Adrenal gland (tissue), 5 donors: ENCODE results near the gene BATF3.

Experiments used
- POLR2A ChIP-seq, 2 donors: fragments of 450-650 bp; IDR thresholded peaks; one replicate each; pipeline ENCODE4 v1.6.1; 2017; ENCODE audit warnings: antibody characterized with exemption in 2 of 2, mild to moderate bottlenecking in 2 of 2, moderate library complexity in 1 of 2
- TF ChIP-seq, protein P1 (sequence below), 6 experiments: fragments of 450-650 bp in 4 of 6; fragments of 200-600 bp in 2 of 6; sonication (generic) in 1 of 6; IDR thresholded peaks; 1 replicate in 5 of 6; 2 replicates in 1 of 6; pipeline versions ENCODE4 v1.5.1 to v1.8.0; 2016 to 2021; ENCODE audit warnings: antibody characterized with exemption in 6 of 6, mild to moderate bottlenecking in 2 of 6, moderate library complexity in 1 of 6
- donor health status: DM: no; HTN: no; CAD: no.

DNA sequence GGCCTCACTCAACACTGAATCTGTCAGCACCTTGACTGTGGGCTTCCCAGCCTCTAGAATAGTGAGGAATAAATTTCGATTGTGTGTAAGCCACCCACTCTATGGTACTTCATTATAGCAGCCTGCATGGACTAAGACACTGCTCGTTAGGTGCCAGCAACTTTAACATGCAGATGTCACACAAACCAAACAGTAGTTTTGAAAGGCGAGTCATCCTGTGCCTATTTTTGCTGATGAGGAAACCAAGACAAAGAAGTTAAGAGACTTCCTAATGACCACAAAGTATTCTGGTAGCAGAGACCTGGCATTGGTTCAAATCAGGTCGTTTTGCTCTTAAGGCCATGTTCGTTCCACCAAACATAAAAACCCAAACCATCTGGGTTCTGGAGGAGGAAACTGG is 42.9 kb downstream of the BATF3 start:
- no peak for TF ChIP-seq POLR2A (IDR thresholded peaks at IDR 0.05)
- TF ChIP-seq, protein P1, sequence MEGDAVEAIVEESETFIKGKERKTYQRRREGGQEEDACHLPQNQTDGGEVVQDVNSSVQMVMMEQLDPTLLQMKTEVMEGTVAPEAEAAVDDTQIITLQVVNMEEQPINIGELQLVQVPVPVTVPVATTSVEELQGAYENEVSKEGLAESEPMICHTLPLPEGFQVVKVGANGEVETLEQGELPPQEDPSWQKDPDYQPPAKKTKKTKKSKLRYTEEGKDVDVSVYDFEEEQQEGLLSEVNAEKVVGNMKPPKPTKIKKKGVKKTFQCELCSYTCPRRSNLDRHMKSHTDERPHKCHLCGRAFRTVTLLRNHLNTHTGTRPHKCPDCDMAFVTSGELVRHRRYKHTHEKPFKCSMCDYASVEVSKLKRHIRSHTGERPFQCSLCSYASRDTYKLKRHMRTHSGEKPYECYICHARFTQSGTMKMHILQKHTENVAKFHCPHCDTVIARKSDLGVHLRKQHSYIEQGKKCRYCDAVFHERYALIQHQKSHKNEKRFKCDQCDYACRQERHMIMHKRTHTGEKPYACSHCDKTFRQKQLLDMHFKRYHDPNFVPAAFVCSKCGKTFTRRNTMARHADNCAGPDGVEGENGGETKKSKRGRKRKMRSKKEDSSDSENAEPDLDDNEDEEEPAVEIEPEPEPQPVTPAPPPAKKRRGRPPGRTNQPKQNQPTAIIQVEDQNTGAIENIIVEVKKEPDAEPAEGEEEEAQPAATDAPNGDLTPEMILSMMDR (IDR thresholded peaks at IDR 0.05): no peak
